Measurements from ENCODE around the gene UBE2J2. TPM values are rescaled to one million over a fixed set of nuclear protein-coding genes. Genes with fewer than 3 reads are reported as not detected.

The UBE2J2 gene
- total RNA-seq, 2 donors from 2014 or later: 23.6 to 39.2 TPM

DNA sequence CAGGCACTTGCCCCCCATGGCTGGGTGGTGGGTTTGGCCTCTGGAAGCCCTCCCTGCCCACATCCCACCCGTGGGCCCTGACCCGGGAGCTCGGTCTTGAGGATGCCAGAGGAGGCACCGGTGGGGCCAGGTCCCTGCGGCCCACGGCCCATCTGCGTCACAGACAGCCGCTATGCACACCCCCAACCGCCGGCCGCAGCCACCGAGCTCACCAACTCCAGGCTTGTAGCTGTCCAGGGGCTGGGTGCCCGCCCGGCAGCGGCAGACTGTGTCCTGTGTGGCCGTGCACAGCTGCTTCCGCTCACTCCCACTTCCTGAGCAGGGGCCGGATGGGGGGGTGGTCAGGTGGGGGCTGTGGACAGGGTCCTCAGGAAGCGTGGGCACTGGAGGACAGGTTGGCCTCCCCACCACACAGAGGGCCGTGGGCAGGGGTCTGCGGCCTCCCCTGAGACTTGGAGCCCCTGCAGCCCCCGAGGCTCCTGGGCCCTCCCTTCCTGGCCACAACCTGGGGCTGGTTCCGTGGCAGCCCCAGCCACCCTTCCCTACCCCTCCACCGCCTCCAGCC lies 60.8 kb downstream of the UBE2J2 start:
- DNase-seq (peak in 1 of 4 donors; percentile 35), ATAC-seq (peak; percentile 25)

DNA sequence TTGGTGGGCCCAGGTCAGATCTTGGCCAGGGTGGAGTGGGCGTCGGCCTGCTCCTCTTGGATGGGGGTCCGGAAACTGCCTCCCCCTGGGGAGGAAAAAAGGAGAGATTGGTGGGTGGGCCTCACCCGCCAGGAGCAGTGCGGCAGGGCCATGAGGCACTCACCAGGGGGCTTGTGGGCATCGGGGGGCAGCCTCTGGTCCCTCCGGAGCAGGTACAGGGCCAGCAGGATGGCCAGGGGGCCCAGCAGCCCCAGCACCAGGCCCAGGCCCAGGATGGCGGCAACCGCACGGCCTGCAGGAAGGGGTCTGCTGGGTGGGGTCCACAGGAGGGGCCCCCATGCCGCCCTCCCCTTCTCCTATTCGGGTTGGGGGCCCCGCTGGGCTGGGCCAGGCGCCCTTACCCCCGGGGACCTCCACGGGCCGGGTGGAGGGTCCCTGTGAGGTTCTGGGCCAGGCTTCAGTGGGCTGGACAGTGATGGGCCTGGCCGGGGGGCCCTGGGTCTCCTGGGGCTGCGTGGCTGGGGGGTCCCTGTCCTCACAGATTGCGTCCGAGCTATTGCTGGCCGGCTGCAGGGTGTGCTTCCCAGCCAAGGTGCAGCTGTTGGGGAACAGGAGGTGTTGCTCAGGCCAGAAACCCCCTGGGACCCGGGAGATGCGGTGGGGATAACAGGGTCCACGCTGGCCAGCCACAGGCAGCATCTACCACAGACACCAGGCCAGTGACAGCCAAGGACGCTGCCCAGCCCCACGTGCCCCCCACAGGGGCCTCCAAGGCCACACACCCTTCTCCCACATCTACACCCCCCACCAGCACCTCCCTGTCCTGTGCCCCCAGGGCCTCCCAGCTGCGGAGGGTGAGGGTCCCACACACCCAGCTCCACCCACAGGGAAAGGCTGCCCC lies 61.9 kb downstream of the UBE2J2 start:
- no peak for DNase-seq
- H3K9me3 ChIP-seq: no peaks in the 10 kb centered on the region
- no peak overlapping the region for H3K4me3 ChIP-seq
- intact Hi-C loops (cut with DNase I): no loop called here
- H3K27me3 ChIP-seq: peaks cover 0 to 9% of the 10 kb centered on the region in 2 donors
- 82 to 89% methylated on average over 3 to 21 of the region's 28 CpGs for WGBS, 2 donors
- peaks cover 0 to 2% of the 10 kb centered on the region in 2 donors for H3K36me3 ChIP-seq (replicated peaks in 1 of 2; ENCODE audit: insufficient read depth in 1 of 2, low read depth in 2 of 2)
- H3K4me1 ChIP-seq: peaks cover 5% of the 10 kb centered on the region
- ATAC-seq: no peak
- TF ChIP-seq, protein P1, sequence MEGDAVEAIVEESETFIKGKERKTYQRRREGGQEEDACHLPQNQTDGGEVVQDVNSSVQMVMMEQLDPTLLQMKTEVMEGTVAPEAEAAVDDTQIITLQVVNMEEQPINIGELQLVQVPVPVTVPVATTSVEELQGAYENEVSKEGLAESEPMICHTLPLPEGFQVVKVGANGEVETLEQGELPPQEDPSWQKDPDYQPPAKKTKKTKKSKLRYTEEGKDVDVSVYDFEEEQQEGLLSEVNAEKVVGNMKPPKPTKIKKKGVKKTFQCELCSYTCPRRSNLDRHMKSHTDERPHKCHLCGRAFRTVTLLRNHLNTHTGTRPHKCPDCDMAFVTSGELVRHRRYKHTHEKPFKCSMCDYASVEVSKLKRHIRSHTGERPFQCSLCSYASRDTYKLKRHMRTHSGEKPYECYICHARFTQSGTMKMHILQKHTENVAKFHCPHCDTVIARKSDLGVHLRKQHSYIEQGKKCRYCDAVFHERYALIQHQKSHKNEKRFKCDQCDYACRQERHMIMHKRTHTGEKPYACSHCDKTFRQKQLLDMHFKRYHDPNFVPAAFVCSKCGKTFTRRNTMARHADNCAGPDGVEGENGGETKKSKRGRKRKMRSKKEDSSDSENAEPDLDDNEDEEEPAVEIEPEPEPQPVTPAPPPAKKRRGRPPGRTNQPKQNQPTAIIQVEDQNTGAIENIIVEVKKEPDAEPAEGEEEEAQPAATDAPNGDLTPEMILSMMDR (IDR thresholded peaks at IDR 0.05): no peak
- no peak for TF ChIP-seq POLR2A (IDR thresholded peaks at IDR 0.05)
- no peak overlapping the region for H3K27ac ChIP-seq

More for the DNA sequence above, 60.8 kb downstream of the UBE2J2 start:
- no peaks in the 10 kb centered on the region for H3K27me3 ChIP-seq
- TF ChIP-seq, protein P1 (IDR thresholded peaks at IDR 0.05): no peak
- TF ChIP-seq POLR2A (IDR thresholded peaks at IDR 0.05): no peak
- intact Hi-C loops (cut with DNase I): no loop called here
- no peaks in the 10 kb centered on the region for H3K9me3 ChIP-seq
- WGBS, 2 donors: 61 to 67% methylated on average over 11 to 18 of the region's 24 CpGs
- no peak overlapping the region for H3K4me3 ChIP-seq
- H3K4me1 ChIP-seq: peaks cover 4% of the 10 kb centered on the region
- no peak overlapping the region for H3K27ac ChIP-seq
- H3K36me3 ChIP-seq (replicated peaks in 1 of 2; ENCODE audit: insufficient read depth in 1 of 2, low read depth in 2 of 2): peaks cover 0 to 2% of the 10 kb centered on the region in 2 donors

DNA sequence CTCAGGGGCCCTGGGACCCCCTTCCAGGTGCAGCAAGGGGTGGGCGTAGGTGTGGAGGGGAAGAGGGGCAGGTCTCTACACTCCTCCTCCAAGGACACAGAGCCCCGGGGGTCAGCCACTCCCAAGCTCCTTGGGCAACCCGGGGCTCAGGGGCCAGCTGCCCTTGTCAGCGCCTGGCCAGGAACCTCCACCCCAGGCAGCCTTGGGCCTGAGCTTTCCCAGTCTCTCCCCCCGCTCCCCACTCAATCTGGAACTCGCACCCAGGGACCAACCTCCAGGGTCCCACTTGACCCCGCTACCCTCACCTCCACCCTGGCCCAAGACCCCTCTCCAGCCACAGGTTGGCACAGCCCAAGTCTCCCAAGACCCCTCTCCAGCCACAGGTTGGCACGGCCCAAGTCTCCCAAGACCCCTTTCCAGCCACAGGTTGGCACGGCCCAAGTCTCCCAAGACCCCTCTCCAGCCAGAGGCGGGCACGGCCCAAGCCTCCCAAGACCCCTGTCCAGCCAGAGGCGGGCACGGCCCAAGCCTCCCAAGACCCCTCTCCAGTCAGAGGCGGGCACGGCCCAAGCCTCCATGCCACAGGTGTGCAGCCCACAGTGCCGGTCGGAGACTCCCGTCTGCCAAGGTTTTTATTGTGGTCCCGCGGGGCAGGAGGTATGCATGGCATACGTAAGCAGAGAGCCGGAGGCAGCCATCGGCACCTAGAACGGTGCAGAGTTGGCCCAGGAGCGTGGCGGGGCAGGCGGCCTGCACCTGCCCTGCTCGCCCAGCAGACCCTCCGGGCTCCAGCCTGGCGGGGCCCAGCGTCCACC lies 62.7 kb downstream of the UBE2J2 start:
- DNase-seq (no peak), ATAC-seq (no peak)
- TF ChIP-seq, protein P1 (IDR thresholded peaks at IDR 0.05): no peak
- TF ChIP-seq POLR2A (IDR thresholded peaks at IDR 0.05): no peak
- Histone ChIP-seq H3K9me3 (no peaks in the 10 kb centered on the region), H3K36me3 (replicated peaks in 1 of 2; ENCODE audit: insufficient read depth in 1 of 2, low read depth in 2 of 2) (no peaks in the 10 kb centered on the region), H3K27ac (no peak overlapping the region), H3K27me3 (peaks cover 0 to 12% of the 10 kb centered on the region in 2 donors), H3K4me3 (no peak overlapping the region), H3K4me1 (peaks cover 14% of the 10 kb centered on the region)
- WGBS, 2 donors: 92 to 96% methylated on average over 9 to 28 of the region's 31 CpGs
- intact Hi-C loops (cut with DNase I): no loop called here

DNA sequence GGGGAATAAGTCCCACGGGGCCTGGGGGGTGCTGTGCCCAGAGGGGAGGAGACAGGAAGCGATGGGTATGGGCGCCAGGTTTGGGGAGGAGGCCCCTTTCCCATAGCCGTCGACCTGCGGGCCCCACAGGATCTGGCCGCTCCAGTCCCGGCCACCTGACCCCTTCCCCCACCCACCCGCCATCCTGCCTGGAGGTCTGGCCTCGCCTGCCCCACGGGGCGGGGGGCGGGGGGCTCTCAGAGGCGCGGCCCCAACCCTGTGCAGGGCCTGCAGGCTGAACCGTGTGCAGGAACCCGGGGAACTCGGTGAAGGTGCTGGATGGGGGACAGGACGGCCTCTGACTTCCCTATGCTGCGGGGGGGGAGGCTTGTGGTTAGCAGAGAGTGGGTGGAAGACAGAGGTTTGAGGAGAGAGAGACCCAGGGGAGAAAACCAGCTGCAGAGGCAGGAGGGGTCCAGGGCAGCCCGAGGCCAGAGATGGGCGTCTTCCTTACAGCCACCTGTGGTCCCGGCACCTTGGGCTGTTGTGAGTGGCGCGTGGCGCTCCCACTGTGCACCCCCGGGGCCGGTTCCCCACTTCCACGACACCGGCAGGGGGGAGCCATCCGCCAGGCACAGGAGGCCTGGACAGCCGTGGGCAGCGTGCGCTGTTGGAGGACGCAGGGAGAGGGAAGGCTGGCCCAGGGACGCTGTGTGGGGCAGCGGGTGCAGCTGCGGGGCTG lies 64.8 kb downstream of the UBE2J2 start:
- DNase-seq (no peak), ATAC-seq (no peak)
- intact Hi-C loops (cut with DNase I): no loop called here
- Histone ChIP-seq H3K4me1 (peaks cover 15% of the 10 kb centered on the region), H3K27me3 (peaks cover 0 to 15% of the 10 kb centered on the region in 2 donors), H3K4me3 (no peak overlapping the region), H3K27ac (no peak overlapping the region), H3K9me3 (no peaks in the 10 kb centered on the region), H3K36me3 (replicated peaks in 1 of 2; ENCODE audit: insufficient read depth in 1 of 2, low read depth in 2 of 2) (no peaks in the 10 kb centered on the region)
- TF ChIP-seq, protein P1 (IDR thresholded peaks at IDR 0.05): no peak
- no peak for TF ChIP-seq POLR2A (IDR thresholded peaks at IDR 0.05)
- WGBS, 2 donors: 61 to 72% methylated on average over 31 to 37 of the region's 38 CpGs

Data from body of pancreas (tissue), 4 donors.